Left colon (tissue), 2 donors: ENCODE results near the gene PPP3CA. TPM values are rescaled to one million over a fixed set of nuclear protein-coding genes. Genes with fewer than 3 reads are reported as not detected.
A peak's percentile ranks its signal among the peaks of the same experiment; 100 is the strongest.

Source experiments
- ATAC-seq: fragments of 200-7000 bp; cut with Tn5 transposase; one replicate; pipeline ENCODE4 v1.9.1; 2020; ENCODE audit warnings: mild to moderate bottlenecking, moderate library complexity
- DNase-seq, 2 donors: peaks; one replicate each; pipeline ENCODE4 v3.0.0-alpha.2; 2020
- intact Hi-C, 2 donors: fragments of 100-400 bp; cut with DNase I in 1 of 2; cut with micrococcal nuclease in 1 of 2; formaldehyde crosslinking; loops; one replicate each; pipeline versions ENCODE4 v1.11.2 to v1.14.0; 2022; cut with DNase I, micrococcal nuclease
- total RNA-seq, 2 donors: library from RNA; stranded (reverse); fragmentation: NEBNext Ultra II Directional; extraction: Animal tissue kit (Norgen Biotek cat#: 25700); gene quantifications; one replicate each; pipeline ENCODE4 v1.2.1, GENCODE V29; 2021
- donor health status: DM: no; HTN: no; CAD: no.
- donor health status: DM: yes; HTN: yes; CAD: no.

PPP3CA gene
- total RNA-seq, 2 donors from 2014 or later: 38.0 to 59.5 TPM

DNA sequence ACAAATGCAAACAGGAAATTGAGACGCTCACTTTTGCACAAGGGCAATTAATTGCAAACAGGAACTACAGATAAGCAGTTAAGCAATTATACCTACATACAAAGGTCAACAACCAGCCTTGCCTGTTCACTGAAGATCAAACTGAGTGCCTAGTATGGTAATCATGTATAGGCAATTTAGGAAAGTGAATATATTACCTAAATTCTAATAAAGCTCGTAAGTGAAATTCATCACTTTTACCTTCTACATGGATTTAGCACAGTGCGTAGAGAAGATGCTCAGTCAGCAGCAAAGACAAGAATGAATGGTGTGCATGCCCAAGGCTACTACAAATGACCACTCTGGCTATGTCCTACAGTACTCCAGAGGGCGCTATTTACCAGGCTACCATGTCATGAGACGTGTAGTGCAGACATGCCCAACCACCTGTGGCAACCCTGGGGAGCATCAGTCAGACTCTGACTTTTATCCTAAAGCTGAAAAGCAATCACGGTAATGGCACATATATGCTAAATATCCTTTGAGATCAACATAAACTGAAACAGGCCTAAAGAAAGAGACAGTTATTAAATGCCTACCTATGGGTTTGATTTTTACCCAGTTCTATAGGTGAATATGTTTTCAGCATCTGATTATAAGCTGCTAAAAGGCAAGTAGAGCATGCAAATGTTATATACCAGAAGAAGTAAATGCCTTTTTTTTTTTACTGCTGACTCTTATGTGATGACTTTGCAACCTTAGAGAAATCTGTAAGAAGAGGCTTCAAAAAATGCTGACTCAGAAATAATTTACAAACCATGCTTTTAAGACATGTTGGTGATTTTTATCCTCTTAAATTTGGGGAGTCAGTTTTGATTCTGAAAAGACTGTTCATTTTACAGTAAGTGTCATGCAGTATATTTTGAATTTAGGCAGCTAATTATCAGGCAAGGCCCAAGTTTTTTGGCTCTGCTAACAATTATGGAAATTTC, 178.0 kb downstream of the PPP3CA start:
- peak; percentile 99 for ATAC-seq
- intact Hi-C loops: loop anchor here in 1 of 2 donors (5.0 kb wide), 1 partner anchor 563 kb away; no protein-coding TSS in a partner anchor
- peak; percentile 62 to 64 for DNase-seq

- intact Hi-C loops: no loop called here
- DNase-seq (no peak), ATAC-seq (no peak)
Observed at GRCh38 chr4:101163936-101164335, 183.4 kb downstream of the PPP3CA start.

- no peak for ATAC-seq
- no peak for DNase-seq
- intact Hi-C loops: no loop called here
Observed at GRCh38 chr4:101162990-101163380, 184.3 kb downstream of the PPP3CA start.

DNA sequence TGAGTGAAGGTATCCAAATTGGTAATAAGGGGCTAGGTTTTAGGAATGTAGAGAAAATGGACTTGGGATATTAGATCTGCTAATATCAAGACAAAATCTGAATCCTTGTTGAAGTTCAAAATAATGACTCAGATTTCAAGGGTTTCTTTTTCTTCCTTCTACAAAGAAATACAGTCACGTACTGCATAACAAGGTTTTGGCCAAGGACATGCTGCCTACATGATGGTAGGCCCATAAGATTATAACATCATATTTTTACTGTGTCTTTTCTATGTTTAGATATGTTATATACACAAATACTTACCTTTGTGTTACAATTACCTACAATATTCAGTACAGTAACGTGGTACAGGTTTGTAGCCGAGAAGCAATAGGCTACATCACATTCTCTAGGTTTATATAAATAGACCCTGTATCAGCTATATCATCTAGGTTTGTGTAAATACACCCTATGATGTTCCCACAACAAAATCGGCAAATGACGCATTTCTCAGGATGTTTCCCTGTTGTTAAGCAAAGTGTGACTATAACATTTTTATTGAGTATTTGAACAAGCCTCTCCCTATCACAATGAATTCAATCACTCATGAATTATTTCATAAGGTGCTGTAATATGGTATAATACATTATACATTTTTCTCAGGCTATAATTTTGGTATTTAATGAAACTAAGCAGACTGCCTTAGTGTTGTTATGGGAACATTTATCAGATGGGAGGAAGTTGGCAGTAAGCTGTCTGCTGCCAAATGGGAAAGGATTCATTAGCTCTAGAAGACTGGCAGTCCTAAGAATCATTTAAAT, 186.3 kb downstream of the PPP3CA start:
- intact Hi-C loops: no loop called here
- ATAC-seq: peak; percentile 93

DNA sequence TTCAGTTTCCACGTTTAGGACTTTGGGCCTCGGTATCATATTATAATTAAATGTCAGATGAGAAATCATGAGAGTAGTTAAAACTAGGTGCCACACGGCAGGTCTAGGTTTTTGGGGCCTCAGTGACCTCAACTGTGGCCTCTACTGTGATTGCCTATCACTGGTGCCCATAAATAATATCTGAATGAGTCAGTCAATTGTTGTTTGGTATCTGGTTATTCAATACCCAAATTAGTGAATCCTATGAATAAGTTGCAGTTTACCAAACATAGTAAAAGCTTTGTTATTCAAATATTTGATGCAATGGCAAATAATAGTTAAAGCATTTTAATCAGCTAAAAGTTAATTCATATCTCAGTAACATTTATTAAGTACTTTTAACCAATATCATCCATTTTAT, 188.8 kb downstream of the PPP3CA start:
- ATAC-seq (no peak), DNase-seq (no peak)
- intact Hi-C loops: no loop called here

More for the DNA sequence above, 186.3 kb downstream of the PPP3CA start:
- no peak for DNase-seq

DNA sequence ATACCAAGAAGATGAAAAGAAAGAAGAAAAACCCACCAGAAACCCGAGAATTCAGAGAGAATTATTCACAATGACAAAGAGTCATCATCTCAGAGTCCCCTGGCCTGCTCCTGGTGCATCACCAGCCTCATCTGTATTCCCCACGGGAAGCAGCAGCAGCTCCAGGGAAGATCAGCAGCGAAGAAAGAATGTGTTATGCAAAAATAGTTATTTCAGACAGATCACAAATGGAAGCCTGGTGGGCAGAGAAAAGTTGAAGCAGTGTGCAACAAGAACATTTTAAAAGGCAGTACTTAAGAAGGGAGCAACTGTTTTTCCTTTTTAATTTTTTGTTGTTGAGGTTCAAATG, 189.2 kb downstream of the PPP3CA start:
- DNase-seq: no peak
- intact Hi-C loops: no loop called here

DNA sequence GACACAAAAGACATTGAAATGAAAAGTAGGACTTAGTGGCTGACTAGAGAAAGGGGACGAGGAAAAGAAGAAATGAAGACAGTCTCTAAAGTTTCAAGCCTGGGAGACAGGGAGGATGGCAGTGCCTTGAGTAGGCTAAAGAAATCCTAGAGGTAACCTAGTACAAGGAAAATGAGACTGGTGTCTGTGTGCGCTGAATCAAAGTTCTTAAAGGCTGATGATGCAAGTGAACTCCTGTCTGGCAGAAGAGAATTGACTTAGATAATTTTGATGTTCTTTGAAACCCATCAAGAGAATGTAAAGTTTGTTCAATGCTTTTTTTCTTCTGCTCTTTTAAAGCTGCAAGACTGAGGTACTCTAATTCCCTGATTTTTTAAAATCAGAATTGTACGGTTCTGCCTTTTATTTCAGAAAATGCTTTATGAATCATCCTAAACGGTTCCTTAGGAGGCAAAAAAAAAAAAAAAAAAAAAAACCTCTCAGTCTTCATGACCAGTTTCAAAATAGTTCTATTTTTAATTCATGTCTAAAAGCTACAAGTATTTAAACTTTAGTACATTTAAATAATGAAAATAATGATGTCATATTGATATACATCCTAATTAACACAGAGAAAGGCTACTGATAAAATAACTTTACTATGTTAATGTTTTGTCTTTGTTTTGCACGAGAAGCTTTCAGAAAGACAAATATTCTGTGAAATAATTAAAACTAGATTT, 189.8 kb downstream of the PPP3CA start:
- DNase-seq (no peak), ATAC-seq (no peak)
- intact Hi-C loops: no loop called here

More for the DNA sequence above, 189.2 kb downstream of the PPP3CA start:
- ATAC-seq: no peak

GRCh38 chr4:101156619-101157310, 190.6 kb downstream of the PPP3CA start:
- DNase-seq (no peak), ATAC-seq (no peak)
- intact Hi-C loops: no loop called here

DNA sequence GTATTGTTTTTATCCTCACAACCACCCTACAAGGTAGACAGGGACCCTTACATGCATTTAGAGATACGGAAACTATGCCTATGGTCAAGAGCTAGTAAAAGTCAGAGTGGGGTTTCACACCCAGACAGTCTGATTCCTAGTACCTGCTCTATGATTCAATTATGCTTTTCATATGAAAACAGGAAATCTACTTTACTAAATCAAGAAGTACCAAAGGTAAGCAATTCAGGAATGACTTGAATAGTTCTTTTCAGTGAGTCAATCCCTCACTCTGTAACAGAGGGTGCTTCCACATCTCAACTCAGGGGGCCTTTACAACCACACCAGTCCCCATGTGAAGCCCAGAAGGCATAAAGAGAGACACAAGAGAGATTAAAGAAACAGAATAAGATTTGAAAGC, 191.4 kb downstream of the PPP3CA start:
- intact Hi-C loops: no loop called here
- DNase-seq (no peak), ATAC-seq (no peak)

- intact Hi-C loops: no loop called here
- ATAC-seq (no peak), DNase-seq (no peak)
Observed at GRCh38 chr4:101155368-101155767, 192.0 kb downstream of the PPP3CA start.

- ATAC-seq (no peak), DNase-seq (no peak)
- intact Hi-C loops: no loop called here
Observed at GRCh38 chr4:101153653-101154052, 193.7 kb downstream of the PPP3CA start.

DNA sequence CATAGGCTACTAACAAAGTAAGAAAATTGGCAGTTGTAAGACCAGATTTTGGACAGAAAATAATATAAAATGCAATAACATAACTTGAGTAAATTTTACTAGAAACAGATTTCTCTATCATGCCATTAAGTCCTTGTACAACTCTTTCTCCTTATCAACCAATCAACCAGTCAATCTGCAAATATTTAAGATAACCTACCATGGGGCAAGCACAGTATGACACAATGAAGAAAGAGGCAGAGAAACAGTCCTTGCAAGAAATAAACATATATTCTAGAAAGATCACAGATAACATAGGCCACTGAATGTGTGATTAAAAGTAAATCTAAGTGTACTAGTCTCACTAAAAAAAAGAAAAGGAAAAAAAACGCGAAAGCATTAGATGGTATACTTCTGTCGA, 194.8 kb downstream of the PPP3CA start:
- intact Hi-C loops: no loop called here
- ATAC-seq (no peak), DNase-seq (no peak)

GRCh38 chr4:101148551-101148950, 198.8 kb downstream of the PPP3CA start:
- intact Hi-C loops: no loop called here
- ATAC-seq (no peak), DNase-seq (no peak)

- ATAC-seq (no peak), DNase-seq (no peak)
- intact Hi-C loops: no loop called here
Observed at GRCh38 chr4:101147283-101147682, 200.0 kb downstream of the PPP3CA start.

DNA sequence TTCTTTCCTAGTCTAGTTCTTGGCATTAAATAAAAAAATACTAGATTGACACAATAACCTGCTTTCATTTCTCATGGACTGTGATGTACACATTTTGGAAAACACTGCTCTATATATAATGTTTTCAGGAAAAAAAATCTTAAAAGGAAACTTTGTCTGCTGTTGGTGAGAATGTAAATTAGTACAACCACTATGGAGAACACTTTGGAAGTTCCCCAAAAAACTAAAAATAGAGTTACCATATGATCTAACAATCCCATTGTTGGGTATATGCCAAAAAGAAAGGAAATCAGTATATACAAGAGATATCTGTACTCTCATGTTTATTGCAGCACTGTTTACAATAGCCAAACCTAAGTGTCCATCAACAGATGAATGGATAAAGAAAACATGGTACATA, 202.3 kb downstream of the PPP3CA start:
- intact Hi-C loops: no loop called here
- no peak for ATAC-seq
- DNase-seq: no peak

- intact Hi-C loops: no loop called here
- no peak for ATAC-seq
Observed at GRCh38 chr4:101142259-101142658, 205.1 kb downstream of the PPP3CA start.

DNA sequence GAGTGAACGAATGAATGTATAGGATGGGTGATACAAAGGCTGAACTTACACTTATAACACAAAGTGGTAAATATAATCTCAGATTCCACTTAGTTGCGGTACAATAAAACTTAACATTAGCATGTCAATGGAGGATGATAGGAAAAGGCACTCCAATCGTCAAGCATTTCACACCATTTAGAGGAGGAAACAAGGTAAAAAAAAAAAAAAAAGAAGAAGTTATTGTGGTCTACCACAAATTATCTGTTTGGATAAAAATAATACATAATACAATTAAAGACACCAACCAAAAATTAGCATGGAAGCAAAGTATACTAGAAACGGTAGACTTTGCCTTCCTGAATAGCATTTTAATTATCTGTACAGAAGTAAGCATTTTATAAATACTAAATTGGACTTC, 205.5 kb downstream of the PPP3CA start:
- intact Hi-C loops: no loop called here
- ATAC-seq: no peak
- DNase-seq: no peak

More at GRCh38 chr4:101142259-101142658, 205.1 kb downstream of the PPP3CA start:
- DNase-seq: no peak

DNA sequence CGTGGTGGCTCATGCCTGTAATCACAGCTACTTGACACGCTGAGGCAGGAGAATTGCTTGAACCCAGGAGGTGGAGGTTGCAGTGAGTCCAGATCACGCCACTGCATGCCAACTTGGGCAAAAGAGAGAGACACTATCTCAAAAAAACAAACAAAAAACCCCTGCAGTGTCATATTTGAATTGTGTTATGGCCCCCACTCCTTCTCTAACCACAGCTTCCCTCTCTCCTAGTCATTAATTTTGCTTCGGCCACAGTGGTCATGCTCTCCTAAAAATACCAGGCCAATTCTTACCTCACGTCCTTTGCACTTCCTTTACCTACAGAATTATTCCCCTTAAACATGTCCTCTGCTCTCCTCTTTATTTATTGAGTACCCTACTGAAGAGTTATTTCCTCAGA, 206.1 kb downstream of the PPP3CA start:
- intact Hi-C loops: no loop called here
- DNase-seq (no peak), ATAC-seq (no peak)

DNA sequence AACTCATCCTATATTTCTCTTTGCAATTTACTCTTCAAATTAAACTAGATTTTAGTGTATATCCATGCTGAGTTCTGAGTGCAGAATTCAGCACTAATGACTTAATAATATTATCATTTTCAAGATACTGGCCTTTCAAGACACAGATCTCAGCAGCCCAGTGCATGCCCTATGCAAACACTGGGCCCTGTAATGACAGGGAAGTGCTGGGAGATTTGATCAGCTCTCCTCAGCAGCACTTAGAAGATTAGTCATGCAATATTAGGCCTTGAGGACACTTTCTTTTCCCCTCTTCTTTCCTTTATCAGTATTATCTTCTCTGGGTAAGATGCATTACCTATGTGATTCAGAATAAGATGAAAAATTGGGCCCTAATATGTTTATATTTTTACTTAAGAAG, 207.1 kb downstream of the PPP3CA start:
- intact Hi-C loops: no loop called here
- DNase-seq (no peak), ATAC-seq (peak; percentile 68)
